Measurements from ENCODE around the gene ARID1B. TPM values are rescaled to one million over a fixed set of nuclear protein-coding genes. Genes with fewer than 3 reads are reported as not detected.

The ARID1B gene
- total and polyA plus RNA-seq, 9 of the 15 experiments (the other 6 are each of a cell fraction or from before 2014, with no cell fraction given), result 12.5 to 50.5 (median 25.8) TPM

GRCh38 chr6:156756630-156757610, 20.3 kb upstream of the ARID1B start (continued):
- TF ChIP-seq ZBTB2 (IDR thresholded peaks at IDR 0.05) (0 out of 2 replicates have a peak, but pooled peaks have one; percentile 48), CTBP1 (IDR thresholded peaks at IDR 0.05; ENCODE audit: borderline replicate concordance) (no peak), THRB (CRISPR knock-in tag; conservative IDR thresholded peaks at IDR 0.05) (0 out of 2 replicates have a peak, but pooled peaks have one; percentile 18), ZNF512 (tag; IDR thresholded peaks at IDR 0.05) (peak; percentile 98)
